MM.1S (cell line): ENCODE data around the gene METTL9.

Experiments used
- DNase-seq: peaks from one replicate; pipeline ENCODE4 v3.0.0-alpha.2; 2015
- H2AFZ ChIP-seq: fragments of 300-600 bp; sonication (generic); 2 replicates; pipeline ENCODE4 v1.6.0; 2016; ENCODE audit warnings: antibody characterized with exemption, low read length
- H3F3A ChIP-seq: fragments of 300-600 bp; sonication (generic); 2 replicates; pipeline ENCODE4 v1.6.1; 2016; ENCODE audit warnings: mild to moderate bottlenecking, antibody characterized with exemption, low read length, moderate library complexity, mixed read lengths; ENCODE audit not compliant: insufficient read depth
- H3K27ac ChIP-seq: fragments of 300-600 bp; sonication (generic); 2 replicates; pipeline ENCODE4 v1.5.1; 2016; ENCODE audit warnings: mild to moderate bottlenecking, low read length
- H3K27me3 ChIP-seq: fragments of 300-600 bp; sonication (generic); replicated peaks from 2 replicates; pipeline ENCODE4 v1.6.0; 2016; ENCODE audit warnings: low read length; ENCODE audit not compliant: insufficient read depth
- H3K36me3 ChIP-seq: fragments of 300-600 bp; sonication (generic); replicated peaks from 2 replicates; pipeline ENCODE4 v1.6.1; 2016; ENCODE audit warnings: mild to moderate bottlenecking, low read length, mixed read lengths; ENCODE audit not compliant: insufficient read depth
- H3K4me1 ChIP-seq: fragments of 300-600 bp; sonication (generic); 2 replicates; pipeline ENCODE4 v1.6.1; 2016; ENCODE audit warnings: low read length, mixed read lengths
- H3K4me2 ChIP-seq: fragments of 300-600 bp; sonication (generic); 2 replicates; pipeline ENCODE4 v1.6.0; 2016; ENCODE audit warnings: low read depth, low read length
- H3K4me3 ChIP-seq: fragments of 300-600 bp; sonication (generic); 2 replicates; pipeline ENCODE4 v1.5.1; 2016; ENCODE audit warnings: low read length, mixed read lengths
- H3K79me2 ChIP-seq: fragments of 300-600 bp; sonication (generic); 2 replicates; pipeline ENCODE4 v1.6.1; 2016; ENCODE audit warnings: mixed run types, low read length, mixed read lengths
- H3K9ac ChIP-seq: fragments of 300-600 bp; sonication (generic); 2 replicates; pipeline ENCODE4 v1.6.1; 2016; ENCODE audit warnings: low read length, mixed read lengths
- H3K9me2 ChIP-seq: fragments of 300-600 bp; sonication (generic); replicated peaks from 2 replicates; pipeline ENCODE4 v1.6.1; 2016; ENCODE audit warnings: mild to moderate bottlenecking, low read length, mixed read lengths; ENCODE audit not compliant: insufficient read depth
- H3K9me3 ChIP-seq: fragments of 300-600 bp; sonication (generic); replicated peaks from 2 replicates; pipeline ENCODE4 v1.6.1; 2016; ENCODE audit warnings: mild to moderate bottlenecking, low read length, mixed read lengths; ENCODE audit not compliant: insufficient read depth
- H4K20me1 ChIP-seq: fragments of 300-600 bp; sonication (generic); 2 replicates; pipeline ENCODE4 v1.6.1; 2016; ENCODE audit warnings: mild to moderate bottlenecking, low read length, moderate library complexity, mixed read lengths; ENCODE audit not compliant: insufficient read depth
- EZH2 ChIP-seq: fragments of 300-600 bp; sonication (generic); optimal IDR thresholded peaks from 2 replicates; pipeline ENCODE3; 2017; ENCODE audit warnings: low read depth, mild to moderate bottlenecking, antibody characterized with exemption, low read length, mixed read lengths
- EZH2phosphoT487 ChIP-seq: fragments of 300-600 bp; sonication (generic); IDR thresholded peaks from 2 replicates; pipeline ENCODE4 v1.6.1; 2018; ENCODE audit warnings: antibody characterized with exemption, low read length
- TF ChIP-seq, protein P1 (sequence below): fragments of 300-600 bp; sonication (generic); IDR thresholded peaks from 2 replicates; pipeline ENCODE4 v1.5.1; 2016; ENCODE audit warnings: antibody characterized with exemption, low read length, mixed read lengths

METTL9 gene

DNA sequence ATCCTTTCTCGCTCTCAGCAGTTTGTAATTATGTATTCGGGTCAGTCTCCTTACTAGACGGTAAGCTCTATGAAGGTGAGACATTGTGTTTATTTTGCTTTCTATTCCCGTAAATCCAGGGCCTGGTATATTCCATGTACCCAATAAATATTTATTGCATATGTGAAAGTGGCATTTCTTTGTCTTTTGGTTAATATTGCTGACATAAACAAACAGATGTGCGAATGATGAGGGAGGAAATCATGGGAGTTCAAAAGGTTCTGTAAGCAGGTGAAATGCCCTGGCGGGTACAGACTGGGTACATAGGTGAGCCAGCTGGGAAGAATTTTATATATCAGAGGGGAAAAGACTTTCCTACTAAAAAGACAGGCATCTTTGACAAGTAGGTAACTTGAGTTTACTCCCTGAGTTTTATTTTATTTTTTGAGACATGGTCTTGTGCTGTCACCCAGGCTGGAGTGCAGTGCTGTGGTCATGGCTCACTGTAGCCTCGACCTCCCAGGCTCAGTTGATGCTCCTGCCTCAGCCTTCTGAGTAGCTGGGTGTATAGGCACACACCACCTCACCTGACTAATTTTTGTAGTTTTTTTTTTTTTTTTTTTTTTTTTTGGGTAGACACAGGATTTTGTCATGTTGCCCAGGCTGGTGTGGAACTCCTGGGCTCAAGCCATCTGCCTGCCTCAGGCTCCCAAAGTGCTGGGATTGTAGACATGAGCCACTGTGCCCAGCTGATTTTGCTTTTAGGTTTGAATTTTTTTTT is 5.7 kb upstream of the METTL9 start:
- no peak overlapping the region for H3K4me2 ChIP-seq
- H2AFZ ChIP-seq = no peak overlapping the region
- no peaks in the 10 kb centered on the region for H3K9me3 ChIP-seq
- no peaks in the 10 kb centered on the region for H3K9me2 ChIP-seq
- H3F3A ChIP-seq = no peaks in the 10 kb centered on the region
- no peak overlapping the region for H3K9ac ChIP-seq
- H3K4me1 ChIP-seq = no peaks in the 10 kb centered on the region
- no peaks in the 10 kb centered on the region for H3K79me2 ChIP-seq
- no peaks in the 10 kb centered on the region for H3K36me3 ChIP-seq
- no peak overlapping the region for H3K4me3 ChIP-seq
- H3K27me3 ChIP-seq = no peaks in the 10 kb centered on the region
- no peak overlapping the region for H3K27ac ChIP-seq
- TF ChIP-seq, protein P1, sequence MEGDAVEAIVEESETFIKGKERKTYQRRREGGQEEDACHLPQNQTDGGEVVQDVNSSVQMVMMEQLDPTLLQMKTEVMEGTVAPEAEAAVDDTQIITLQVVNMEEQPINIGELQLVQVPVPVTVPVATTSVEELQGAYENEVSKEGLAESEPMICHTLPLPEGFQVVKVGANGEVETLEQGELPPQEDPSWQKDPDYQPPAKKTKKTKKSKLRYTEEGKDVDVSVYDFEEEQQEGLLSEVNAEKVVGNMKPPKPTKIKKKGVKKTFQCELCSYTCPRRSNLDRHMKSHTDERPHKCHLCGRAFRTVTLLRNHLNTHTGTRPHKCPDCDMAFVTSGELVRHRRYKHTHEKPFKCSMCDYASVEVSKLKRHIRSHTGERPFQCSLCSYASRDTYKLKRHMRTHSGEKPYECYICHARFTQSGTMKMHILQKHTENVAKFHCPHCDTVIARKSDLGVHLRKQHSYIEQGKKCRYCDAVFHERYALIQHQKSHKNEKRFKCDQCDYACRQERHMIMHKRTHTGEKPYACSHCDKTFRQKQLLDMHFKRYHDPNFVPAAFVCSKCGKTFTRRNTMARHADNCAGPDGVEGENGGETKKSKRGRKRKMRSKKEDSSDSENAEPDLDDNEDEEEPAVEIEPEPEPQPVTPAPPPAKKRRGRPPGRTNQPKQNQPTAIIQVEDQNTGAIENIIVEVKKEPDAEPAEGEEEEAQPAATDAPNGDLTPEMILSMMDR = no peak
- TF ChIP-seq EZH2 (no peak), EZH2phosphoT487 (no peak)
- no peak for DNase-seq
- H4K20me1 ChIP-seq = no peaks in the 10 kb centered on the region

DNA sequence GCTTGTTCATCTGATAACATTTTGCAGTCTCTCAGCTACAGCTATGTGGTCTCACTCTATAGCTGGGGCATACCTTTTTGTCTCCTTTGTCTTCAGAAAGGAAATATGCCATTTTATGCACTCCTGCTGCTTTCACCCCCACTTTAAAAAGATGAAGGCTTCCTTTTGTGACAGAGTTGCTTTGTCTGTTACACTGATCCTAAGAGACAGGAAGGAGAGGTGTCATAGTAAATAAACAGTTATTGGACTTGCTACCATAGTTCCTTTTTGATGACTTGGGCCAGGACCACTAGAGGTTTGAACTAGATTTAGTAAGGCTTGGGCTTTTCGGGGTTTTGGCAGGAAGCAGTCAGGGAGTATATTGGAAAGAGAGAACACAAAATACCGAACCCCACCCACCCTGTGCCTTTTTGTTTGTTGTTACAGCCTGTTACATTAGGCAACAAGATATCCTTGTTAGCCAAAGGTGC is 1.8 kb upstream of the METTL9 start:
- TF ChIP-seq, protein P1 = no peak
- no peak for TF ChIP-seq EZH2
- TF ChIP-seq EZH2phosphoT487 = no peak
- Histone ChIP-seq H3K9me3 (no peaks in the 10 kb centered on the region), H3K4me1 (peaks cover 19% of the 10 kb centered on the region), H3K4me2 (no peak overlapping the region), H3K27ac (no peak overlapping the region), H3K4me3 (no peak overlapping the region), H3K36me3 (no peaks in the 10 kb centered on the region), H3K27me3 (no peaks in the 10 kb centered on the region), H4K20me1 (no peaks in the 10 kb centered on the region), H3F3A (peaks cover 10% of the 10 kb centered on the region; the same call in 1 of the 2 replicates), H3K9ac (no peak overlapping the region), H3K79me2 (peaks cover 27% of the 10 kb centered on the region), H2AFZ (no peak overlapping the region), H3K9me2 (no peaks in the 10 kb centered on the region)
- no peak for DNase-seq

DNA sequence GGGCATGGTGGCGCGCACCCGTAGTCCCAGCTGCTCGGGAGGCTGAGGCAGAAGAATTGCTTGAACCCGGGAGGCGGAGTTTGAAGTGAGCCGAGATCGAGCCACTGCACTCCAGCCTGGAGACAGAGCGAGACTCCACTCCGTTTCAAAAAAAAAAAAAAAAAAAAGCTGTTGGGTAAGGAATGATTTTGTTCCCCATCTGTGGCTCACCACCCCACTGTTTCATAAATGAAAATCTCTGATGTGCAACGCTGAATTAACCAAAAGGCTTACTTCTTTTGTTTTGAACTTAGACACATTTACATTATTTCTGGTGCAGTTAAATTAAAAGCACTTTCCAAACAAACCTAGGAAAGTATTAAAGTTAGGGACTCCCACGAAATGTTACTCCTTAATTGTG is 1.2 kb upstream of the METTL9 start:
- peak overlapping the region; percentile 79 for H3K4me2 ChIP-seq
- H3K36me3 ChIP-seq = no peaks in the 10 kb centered on the region
- peak overlapping the region; percentile 97; the same call in 1 of the 2 replicates for H2AFZ ChIP-seq
- H3K9ac ChIP-seq = no peak overlapping the region
- H3K9me2 ChIP-seq = no peaks in the 10 kb centered on the region
- H3K4me3 ChIP-seq = no peak overlapping the region
- H3K27me3 ChIP-seq = no peaks in the 10 kb centered on the region
- peaks cover 19% of the 10 kb centered on the region for H3K4me1 ChIP-seq
- no peaks in the 10 kb centered on the region for H4K20me1 ChIP-seq
- H3F3A ChIP-seq = peaks cover 10% of the 10 kb centered on the region; the same call in 1 of the 2 replicates
- H3K27ac ChIP-seq = no peak overlapping the region
- TF ChIP-seq, protein P1 = no peak
- TF ChIP-seq EZH2phosphoT487 = no peak
- no peak for TF ChIP-seq EZH2
- no peaks in the 10 kb centered on the region for H3K9me3 ChIP-seq
- H3K79me2 ChIP-seq = peaks cover 33% of the 10 kb centered on the region
- DNase-seq = no peak
